Cortex of kidney (tissue), 1 donor: ENCODE data around the gene XPO4.

Experiments
- DNase-seq: peaks from one replicate; lab custom pipeline; 2025; lab: John Stamatoyannopoulos, UW

Gene XPO4

DNA sequence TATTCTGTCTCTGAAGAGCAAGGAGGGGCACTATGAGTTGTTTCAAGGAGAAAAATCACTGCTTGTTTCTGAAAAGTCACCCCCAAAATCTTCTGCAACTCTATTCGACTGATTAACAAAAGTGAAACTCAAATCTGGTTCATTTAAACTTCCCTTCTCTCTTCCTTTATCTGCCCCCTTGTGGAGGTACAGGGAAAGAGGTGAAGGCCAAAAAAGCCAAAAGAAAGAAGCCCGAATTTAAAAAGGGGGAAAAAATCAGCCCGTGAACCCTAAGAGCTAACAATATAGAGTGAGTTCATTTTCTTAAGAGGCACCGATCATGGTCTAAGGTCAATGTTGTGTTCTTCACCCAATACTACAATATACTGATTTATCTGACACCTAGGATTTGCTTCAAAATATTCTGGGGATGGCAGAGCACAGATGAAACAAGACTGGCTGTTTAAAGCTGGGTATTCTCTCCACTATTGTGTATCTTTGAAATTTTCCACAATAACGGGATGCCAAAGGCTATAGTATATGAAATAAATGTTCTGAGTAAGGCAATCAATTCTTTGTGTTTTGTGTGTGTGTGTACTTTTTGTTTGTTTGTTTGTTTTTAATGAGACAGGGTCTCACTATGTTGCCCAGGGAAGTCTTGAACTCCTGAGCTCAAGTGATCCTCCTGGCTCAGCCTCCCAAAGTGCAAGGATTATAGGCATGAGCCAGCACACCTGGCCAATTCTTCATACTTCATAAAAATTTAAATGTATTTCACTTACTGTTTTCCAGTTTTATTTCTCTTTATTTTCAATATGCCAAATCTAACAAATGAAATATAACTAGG, 73.8 kb downstream of the XPO4 start:
- DNase-seq = no peak

GRCh38 chr13:20826843-20827560, 75.5 kb downstream of the XPO4 start:
- no peak for DNase-seq

DNA sequence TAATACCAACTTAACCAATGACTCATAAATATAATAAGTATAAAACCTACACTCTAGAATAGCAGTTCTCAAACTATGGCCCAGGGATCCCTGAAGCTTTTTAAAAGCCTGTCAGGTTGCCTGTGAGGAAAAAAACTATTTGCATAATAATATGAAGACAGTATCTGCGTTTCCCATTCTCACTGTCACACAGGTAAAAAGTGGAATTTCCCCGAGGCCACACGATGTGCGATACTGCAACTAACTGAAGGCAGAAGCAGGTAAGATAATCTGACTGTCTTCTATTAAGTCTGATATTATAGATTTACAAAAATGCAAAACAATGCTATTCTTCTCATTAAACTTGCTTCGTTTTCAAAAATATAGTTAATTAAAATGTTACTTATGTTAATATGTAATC, 76.2 kb downstream of the XPO4 start:
- no peak for DNase-seq

DNA sequence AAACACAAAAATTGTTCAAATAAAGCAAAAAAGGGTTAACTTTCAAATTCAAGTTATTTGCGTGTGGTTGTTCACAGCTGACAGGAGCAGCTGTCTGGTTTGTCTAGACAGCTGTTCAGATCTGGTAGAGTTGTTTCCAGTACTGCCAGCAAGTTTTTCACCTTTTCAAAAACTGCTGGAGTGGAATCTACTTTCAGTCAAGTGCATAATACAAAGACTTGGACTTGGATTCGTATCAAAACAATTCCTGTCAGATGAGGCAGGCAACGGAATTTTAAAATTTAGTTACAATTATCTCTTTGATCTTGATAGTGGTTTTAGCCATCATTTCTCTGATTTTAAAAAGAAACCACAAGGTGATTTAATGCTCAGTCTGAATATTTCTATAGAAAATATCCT, 77.1 kb downstream of the XPO4 start:
- DNase-seq = no peak

DNA sequence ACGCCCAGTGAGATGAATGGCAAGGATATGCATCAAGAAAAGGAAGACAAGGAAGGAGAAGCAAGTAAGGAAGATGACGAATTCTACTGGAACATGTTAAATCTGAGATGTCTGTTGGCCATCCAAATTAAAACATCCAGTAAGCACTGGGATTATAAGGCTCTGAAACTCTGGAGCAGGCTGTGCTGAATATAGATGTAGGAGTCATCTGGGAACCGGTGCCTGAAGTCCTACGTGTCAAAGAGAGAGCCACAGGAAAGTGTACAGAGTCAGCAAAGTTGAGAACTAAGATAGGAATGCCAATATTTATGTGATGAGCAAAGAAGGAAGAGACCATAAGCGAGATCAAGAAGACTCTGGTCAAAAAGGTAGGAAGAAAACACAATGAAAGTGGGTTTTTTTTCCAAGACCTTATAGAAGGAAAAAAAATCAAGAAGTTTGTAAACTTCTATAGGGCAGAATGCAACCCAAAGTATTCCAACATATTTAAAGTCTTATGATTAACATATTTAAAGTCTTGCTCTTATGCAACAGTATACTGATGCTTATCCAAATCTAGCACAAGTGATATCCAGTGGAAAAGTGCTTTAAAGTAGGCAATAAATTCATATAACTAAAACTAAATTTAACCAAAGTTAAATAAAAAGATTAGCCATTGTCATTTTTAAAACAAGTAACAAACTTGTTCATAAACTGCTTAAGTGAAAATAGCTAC, 77.6 kb downstream of the XPO4 start:
- no peak for DNase-seq

DNA sequence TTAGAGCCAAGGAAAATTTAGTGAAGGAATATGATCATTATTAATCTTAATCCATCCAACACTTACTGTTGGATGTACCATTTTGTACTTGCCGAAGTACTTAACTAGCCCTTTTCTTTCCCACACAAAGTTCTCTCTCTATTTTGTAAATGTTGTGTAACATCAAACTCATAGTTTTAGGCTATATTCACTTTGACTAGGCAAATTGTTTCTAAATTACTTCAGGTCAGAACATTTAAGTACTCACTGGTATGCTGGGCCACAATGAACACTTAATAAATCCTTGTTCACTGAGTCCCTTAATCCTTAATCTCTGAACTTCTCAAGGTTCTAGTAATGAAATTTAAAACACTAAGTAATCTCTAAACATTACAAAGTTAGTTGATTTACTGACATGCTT, 79.5 kb downstream of the XPO4 start:
- no peak for DNase-seq

DNA sequence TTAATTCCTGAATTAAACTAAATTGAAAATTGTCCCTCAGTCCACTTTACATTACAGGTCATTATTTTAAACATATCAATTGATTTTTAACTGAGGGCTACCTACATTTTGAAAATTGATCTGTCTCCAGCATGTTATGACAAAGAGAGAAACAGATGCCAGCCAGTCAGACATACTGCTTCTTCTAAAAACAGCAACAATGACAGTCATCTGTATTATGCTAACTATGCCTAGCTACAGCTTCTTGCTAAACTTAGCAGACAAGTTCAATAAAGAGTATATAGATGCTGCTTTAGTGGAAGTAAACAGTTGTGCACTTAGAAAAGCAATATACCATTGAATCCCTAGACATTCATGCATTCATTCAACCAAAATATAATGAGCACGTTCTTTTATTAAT, 80.1 kb downstream of the XPO4 start:
- DNase-seq = no peak

- DNase-seq = no peak
Measured at GRCh38 chr13:20819715-20820114, 82.8 kb downstream of the XPO4 start.

DNA sequence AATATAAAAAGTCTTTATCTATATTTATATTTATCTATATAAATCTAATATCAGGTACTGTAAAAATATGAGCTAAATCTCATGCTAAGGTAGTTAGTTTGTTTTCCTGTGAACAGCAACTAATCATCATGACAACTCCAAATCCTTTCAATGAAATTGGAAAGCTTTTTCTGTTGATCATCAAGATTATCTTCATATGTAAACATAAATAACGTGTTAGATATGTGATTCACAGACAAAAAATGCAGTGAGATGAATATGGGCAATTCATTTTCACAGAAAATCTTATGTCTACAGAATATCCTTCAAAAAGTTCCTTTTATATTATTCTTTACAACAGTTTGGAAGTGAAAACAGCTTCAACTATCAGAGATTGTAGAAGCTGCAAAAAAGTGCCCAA, 87.1 kb downstream of the XPO4 start:
- no peak for DNase-seq

DNA sequence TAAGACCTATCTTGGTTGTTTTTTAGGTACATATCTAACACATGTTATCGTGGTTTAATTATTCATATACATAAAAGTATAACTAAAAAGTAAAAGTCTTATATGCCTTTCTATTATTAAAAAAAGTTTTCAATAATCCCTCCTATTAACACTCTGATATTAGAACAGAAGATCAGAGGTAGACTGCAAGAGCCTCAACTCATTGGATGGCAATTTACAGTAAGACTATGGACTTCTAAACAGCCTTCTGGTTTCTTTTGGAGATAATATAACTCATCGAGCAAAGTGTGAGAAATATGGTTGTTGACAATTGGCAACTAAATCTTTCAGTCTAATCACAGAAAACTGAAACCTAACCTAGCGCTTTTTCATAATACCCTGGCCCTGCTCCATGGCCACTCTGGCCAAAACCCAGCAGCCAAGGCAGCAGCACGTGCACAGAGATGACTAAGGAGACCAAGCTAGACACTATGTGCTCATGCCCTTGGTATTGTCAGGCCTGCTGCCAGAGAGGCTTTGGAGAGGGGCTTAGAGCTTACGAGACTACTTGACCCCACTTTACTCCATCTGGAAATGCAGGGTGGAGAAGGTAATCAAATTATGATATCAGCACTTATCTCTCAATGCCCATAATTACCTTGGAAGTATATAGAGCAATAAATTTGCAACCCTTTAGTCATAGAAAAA, 88.2 kb downstream of the XPO4 start:
- no peak for DNase-seq

GRCh38 chr13:20812890-20813289, 89.7 kb downstream of the XPO4 start:
- no peak for DNase-seq

GRCh38 chr13:20810808-20811207, 91.7 kb downstream of the XPO4 start:
- DNase-seq = no peak

- DNase-seq = no peak
Measured at GRCh38 chr13:20808874-20809273, 93.7 kb downstream of the XPO4 start.

DNA sequence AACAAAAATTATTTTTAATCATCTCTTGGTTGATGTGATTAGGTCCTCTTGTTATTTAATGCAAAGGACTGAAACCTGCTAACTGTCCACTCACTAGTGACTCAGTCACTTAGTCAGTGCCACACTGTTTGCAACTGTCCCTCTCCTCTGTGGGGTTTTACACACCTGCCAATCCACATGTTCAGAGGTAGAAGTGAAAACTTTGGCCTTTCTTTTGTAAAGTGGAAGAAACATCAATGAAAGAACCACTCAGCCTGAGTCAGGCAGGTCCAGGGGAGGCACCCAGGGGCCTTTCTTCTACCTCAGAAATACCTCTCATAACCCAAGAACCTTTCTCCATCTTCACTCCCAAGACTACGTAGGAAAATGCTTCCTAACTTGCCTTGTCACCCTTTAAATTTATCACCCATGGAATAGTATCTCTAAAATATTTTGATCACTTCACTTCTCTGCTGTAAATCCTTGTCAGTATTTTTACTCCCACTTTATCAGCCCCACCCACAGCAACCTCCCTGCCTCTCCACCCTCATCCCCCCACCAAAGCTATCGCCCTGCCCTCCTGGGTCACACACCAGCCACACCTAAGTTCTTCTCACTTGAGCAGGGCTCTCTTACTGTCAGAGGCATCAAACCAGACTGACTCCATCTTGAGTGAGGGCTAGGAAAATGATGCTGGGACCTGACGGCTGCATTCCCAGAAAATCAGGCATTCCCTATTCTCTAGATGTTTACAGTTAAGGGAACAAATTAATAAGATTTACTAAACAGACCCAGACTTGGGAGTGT, 99.2 kb downstream of the XPO4 start:
- DNase-seq = no peak

DNA sequence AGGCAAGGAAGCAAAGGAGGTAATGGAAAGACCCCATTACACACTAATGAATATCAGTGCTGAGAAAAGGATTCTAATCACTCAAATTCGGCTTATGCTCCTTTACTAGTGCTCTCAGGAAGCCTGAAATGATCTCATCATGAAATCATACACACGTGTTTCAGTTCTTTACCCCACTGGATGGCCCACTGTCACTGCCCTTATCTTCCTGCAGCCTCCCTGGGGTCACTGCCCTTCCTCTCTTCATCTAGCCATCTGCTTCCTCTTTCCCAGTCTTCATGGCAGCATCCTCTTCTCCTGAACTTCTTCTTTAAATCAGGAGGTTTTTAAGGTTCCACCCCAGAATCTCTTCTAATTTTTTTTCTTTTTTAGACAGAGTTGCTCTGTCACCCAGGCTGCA, 100.8 kb downstream of the XPO4 start:
- no peak for DNase-seq

- no peak for DNase-seq
Measured at GRCh38 chr13:20799726-20800416, 102.7 kb downstream of the XPO4 start.

- DNase-seq = no peak
Measured at GRCh38 chr13:20798027-20798426, 104.5 kb downstream of the XPO4 start.

- no peak for DNase-seq
Measured at GRCh38 chr13:20796791-20797508, 105.6 kb downstream of the XPO4 start.

DNA sequence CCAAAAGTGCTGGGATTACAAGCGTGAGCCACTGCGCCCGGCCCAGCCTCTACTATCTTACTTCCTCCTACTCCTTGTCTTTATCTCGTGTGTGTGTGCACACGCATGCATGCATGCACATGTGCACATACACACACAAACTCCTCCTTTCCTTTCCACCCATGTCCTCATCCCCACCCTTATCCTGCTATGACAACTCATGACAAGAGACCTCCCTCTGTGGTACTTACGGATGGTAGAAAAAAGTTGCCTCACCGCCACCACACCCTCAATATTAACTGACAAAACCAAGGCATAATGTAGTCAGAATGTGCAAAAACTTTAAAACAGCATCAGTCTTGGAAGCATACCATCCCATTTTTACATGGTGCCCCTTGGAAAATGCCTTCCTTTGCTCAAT, 112.9 kb downstream of the XPO4 start:
- DNase-seq = no peak

DNA sequence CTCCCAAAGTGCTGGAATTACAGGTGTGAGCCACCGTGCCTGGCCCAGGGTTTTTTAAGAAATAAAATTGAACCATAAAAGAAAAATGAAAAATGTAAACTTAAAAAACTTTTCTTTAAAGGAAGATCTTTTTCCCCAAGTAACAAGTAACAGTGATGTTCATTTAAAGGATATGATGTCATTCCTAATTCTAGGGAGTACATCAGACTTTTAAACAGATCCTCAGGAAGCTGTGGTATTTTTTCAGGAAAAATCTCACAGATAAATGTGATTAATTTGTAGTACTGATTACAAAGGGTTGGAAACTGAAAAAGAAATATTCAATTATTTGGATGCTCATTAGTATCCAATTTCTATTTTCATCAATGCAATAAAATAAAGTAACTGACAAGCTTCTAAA, 114.2 kb downstream of the XPO4 start:
- no peak for DNase-seq
